HepG2 (cell line): Measurements from ENCODE around the gene LDB2. TPM values are rescaled to one million over a fixed set of nuclear protein-coding genes. Genes with fewer than 3 reads are reported as not detected.

ENCODE experiments used
- ATAC-seq: fragments of 200-7000 bp; cut with Tn5 transposase; 3 replicates; pipeline ENCODE4 v1.9.1; 2020; ENCODE audit warnings: mild to moderate bottlenecking, moderate library complexity
- BruUV-seq: library from RNA; stranded (reverse); fragments of 400-500 nt; replicated peaks from 2 replicates; lab custom pipeline; 2021; lab: Mats Ljungman, UMichigan
- CTCF ChIA-PET: fragments of 300-600 bp; formaldehyde crosslinking; extraction: SDS; loops from one replicate; lab custom pipeline; 2021; ENCODE audit warnings: low total read pairs, inconsistent platforms, low intra/inter-chr PET ratio; lab: Yijun Ruan, JAX
- POLR2A ChIA-PET: fragments of 350-600 bp; sonication (Branson Sonifier 250); formaldehyde crosslinking; loops from one replicate; lab custom pipeline; 2020; ENCODE audit warnings: antibody characterized with exemption, inconsistent platforms; lab: Yijun Ruan, JAX
- DNase-seq: peaks from one replicate; pipeline ENCODE4 v3.0.0-alpha.2; 2015; ENCODE audit warnings: low spot score
- FAIRE-seq: peaks from 3 replicates; lab custom pipeline; 2011; peaks lifted over from hg19 to GRCh38; lab: Jason Lieb, UNC
- H2AFZ ChIP-seq: one replicate; pipeline ENCODE4 v1.6.1; 2011; ENCODE audit warnings: low read length, inconsistent platforms
- H3K27ac ChIP-seq: fragments of 300-600 bp; 3 replicates; pipeline ENCODE4 v1.8.0; 2011; ENCODE audit warnings: mixed run types, mild to moderate bottlenecking, mixed read lengths, low read length, inconsistent platforms; ENCODE audit not compliant: insufficient read depth; ENCODE audit errors: extremely low read length
- H3K27me3 ChIP-seq, 2 experiments: fragments of 200-600 bp in 1 of 2; 2 replicates in 1 of 2; 3 replicates in 1 of 2; pipeline versions ENCODE4 v1.6.0 to v1.8.0; 2011; ENCODE audit warnings: low read length in 2 of 2, mild to moderate bottlenecking in 2 of 2, moderate library complexity in 2 of 2, inconsistent platforms in 1 of 2; ENCODE audit not compliant: insufficient read depth in 2 of 2, control insufficient read depth in 1 of 2
- H3K36me3 ChIP-seq, 2 experiments: fragments of 200-600 bp in 1 of 2; replicated peaks in 1 of 2; 2 replicates in 1 of 2; 3 replicates in 1 of 2; pipeline versions ENCODE4 v1.5.1 to v1.8.0; 2011; ENCODE audit warnings: low read length in 2 of 2, inconsistent platforms in 1 of 2; ENCODE audit not compliant: insufficient read depth in 2 of 2, control insufficient read depth in 1 of 2
- H3K4me1 ChIP-seq: 2 replicates; pipeline ENCODE4 v1.5.1; 2012; ENCODE audit warnings: low read length, inconsistent platforms; ENCODE audit not compliant: insufficient read depth
- H3K4me2 ChIP-seq: 2 replicates; pipeline ENCODE4 v1.6.0; 2011; ENCODE audit warnings: low read depth, low read length, inconsistent platforms
- H3K4me3 ChIP-seq, 3 experiments: fragments of 200-600 bp in 1 of 3; sonication (generic), shearing (Covaris generic) in 1 of 3; replicated peaks in 1 of 3; 2 replicates each; pipeline ENCODE4 v1.5.1; 2011 to 2016; ENCODE audit warnings: low read length in 3 of 3, inconsistent platforms in 2 of 3, low read depth in 2 of 3, mild to moderate bottlenecking in 2 of 3, control low read depth in 1 of 3, mixed read lengths in 1 of 3; ENCODE audit not compliant: insufficient read depth in 1 of 3
- H3K79me2 ChIP-seq: one replicate; pipeline ENCODE4 v1.6.1; 2011; ENCODE audit warnings: low read length, inconsistent platforms; ENCODE audit not compliant: insufficient read depth
- H3K9ac ChIP-seq: 2 replicates; pipeline ENCODE4 v1.6.0; 2011; ENCODE audit warnings: mild to moderate bottlenecking, low read depth, low read length, inconsistent platforms; ENCODE audit not compliant: insufficient read depth
- H3K9me3 ChIP-seq: 2 replicates; pipeline ENCODE4 v1.5.1; 2012; ENCODE audit warnings: mild to moderate bottlenecking, low read length
- H4K20me1 ChIP-seq: 2 replicates; pipeline ENCODE4 v1.6.0; 2011; ENCODE audit warnings: inconsistent platforms, mild to moderate bottlenecking, low read length, moderate library complexity; ENCODE audit not compliant: insufficient read depth
- ATAD3A ChIP-seq: sonication (generic); formaldehyde crosslinking; IDR thresholded peaks from 2 replicates; pipeline ENCODE4 v1.4.0; 2020; ENCODE audit warnings: missing genetic modification reagents
- CHD4 ChIP-seq: fragments of 200-600 bp; sonication (generic); IDR thresholded peaks from 2 replicates; pipeline ENCODE4 v1.7.0; 2017; ENCODE audit warnings: mild to moderate bottlenecking, low read length, borderline replicate concordance
- FLYWCH1 ChIP-seq: sonication (generic); formaldehyde crosslinking; IDR thresholded peaks from 2 replicates; pipeline ENCODE4 v1.8.1; 2023; ENCODE audit warnings: mild to moderate bottlenecking, missing genetic modification reagents
- GPN1 ChIP-seq: sonication (generic); formaldehyde crosslinking; IDR thresholded peaks from 2 replicates; pipeline ENCODE4 v1.5.1; 2020; ENCODE audit warnings: missing genetic modification reagents, borderline replicate concordance
- HIVEP1 ChIP-seq: sonication (generic); formaldehyde crosslinking; IDR thresholded peaks from 2 replicates; pipeline ENCODE4 v1.4.0; 2020; ENCODE audit warnings: mild to moderate bottlenecking, missing genetic modification reagents
- HNRNPUL1 ChIP-seq: fragments of 200-400 bp; formaldehyde crosslinking; IDR thresholded peaks from 2 replicates; pipeline ENCODE4 v1.6.1; 2017; ENCODE audit warnings: low read depth, mild to moderate bottlenecking, low read length, moderate library complexity
- MED13 ChIP-seq: sonication (generic); formaldehyde crosslinking; IDR thresholded peaks from 2 replicates; pipeline ENCODE4 v1.5.0; 2020; ENCODE audit warnings: missing genetic modification reagents
- POLR2AphosphoS5 ChIP-seq: IDR thresholded peaks from 2 replicates; pipeline ENCODE4 v1.6.1; 2012; ENCODE audit warnings: low read depth, low read length
- SRSF4 ChIP-seq: fragments of 200-400 bp; formaldehyde crosslinking; IDR thresholded peaks from one replicate; pipeline ENCODE4 v1.6.1; 2018; ENCODE audit warnings: mild to moderate bottlenecking, low read depth, low read length, moderate library complexity; ENCODE audit not compliant: poor library complexity, severe bottlenecking
- ZFP36L1 ChIP-seq: sonication (generic); formaldehyde crosslinking; IDR thresholded peaks from 2 replicates; pipeline ENCODE4 v1.8.0; 2022; ENCODE audit warnings: mild to moderate bottlenecking, missing genetic modification reagents, moderate library complexity
- ZNF143 ChIP-seq: sonication (generic); formaldehyde crosslinking; IDR thresholded peaks from 2 replicates; pipeline ENCODE4 v1.4.0; 2020; ENCODE audit warnings: missing genetic modification reagents
- ZNF317 ChIP-seq: sonication (generic); formaldehyde crosslinking; IDR thresholded peaks from 2 replicates; pipeline ENCODE4 v1.5.0; 2020; ENCODE audit warnings: mild to moderate bottlenecking, missing genetic modification reagents
- ZNF652 ChIP-seq: IDR thresholded peaks from 2 replicates; pipeline ENCODE4 v1.6.1; 2016; ENCODE audit warnings: low read depth, borderline replicate concordance
- WGBS: methylation state at CpG from one replicate; pipeline ENCODE4 v1.1.6; 2017; ENCODE audit warnings: low lambda C conversion rate; 5-methylcytosine and 5-hydroxymethylcytosine counted together
- in situ Hi-C: cut with HindIII; loops from 2 replicates; pipeline ENCODE4 v1.10.0; 2017; ENCODE audit warnings: low pct_unique_long_range_greater_than_20kb; ENCODE audit not compliant: extremely low pct_ligation_motif_present
- intact Hi-C: fragments of 100-400 bp; cut with micrococcal nuclease; formaldehyde crosslinking; loops from one replicate; pipeline ENCODE4 v1.10.0; 2022; ENCODE audit not compliant: unreplicated experiment
- polyA plus RNA-seq, 8 experiments: library from polyadenylated mRNA; depleted of rRNA in 3 of 8; stranded (reverse) in 7 of 8; unstranded in 1 of 8; fragments of >200 nt; fragmentation: Illumina TruSeq in 4 of 8; extraction: Trizol in 4 of 8; gene quantifications; 2 replicates each; pipeline versions ENCODE4 v1.2.1 to v1.2.3, GENCODE V29; 2011 to 2016; ENCODE audit warnings: low read depth in 4 of 8, missing spikeins in 1 of 8, mixed read lengths in 1 of 8; ENCODE audit not compliant: insufficient read depth in 1 of 8
- total RNA-seq, 5 experiments: library from RNA; depleted of rRNA; stranded (reverse); fragments of >200 nt; fragmentation: Illumina TruSeq; extraction: Trizol; gene quantifications; 2 replicates each; pipeline ENCODE4 v1.2.3, GENCODE V29; 2016; ENCODE audit warnings: low read depth in 1 of 5
- TF ChIP-seq, protein P1 (sequence below): sonication (generic); formaldehyde crosslinking; IDR thresholded peaks from 2 replicates; pipeline ENCODE4 v1.8.1; 2023; ENCODE audit warnings: mild to moderate bottlenecking, missing genetic modification reagents
- TF ChIP-seq, protein P2 (sequence below): sonication (generic); formaldehyde crosslinking; IDR thresholded peaks from 2 replicates; pipeline ENCODE4 v1.4.0; 2020; ENCODE audit warnings: mild to moderate bottlenecking, missing genetic modification reagents
- TF ChIP-seq, protein P3 (sequence below): sonication (generic); formaldehyde crosslinking; IDR thresholded peaks from 2 replicates; pipeline ENCODE4 v1.8.0; 2022; ENCODE audit warnings: mild to moderate bottlenecking, missing genetic modification reagents, borderline replicate concordance
- TF ChIP-seq, protein P4 (sequence below): sonication (generic); formaldehyde crosslinking; IDR thresholded peaks from 2 replicates; pipeline ENCODE4 v1.9.0; 2021; ENCODE audit warnings: missing genetic modification reagents, borderline replicate concordance
- TF ChIP-seq, protein P5 (sequence below): sonication (generic); formaldehyde crosslinking; IDR thresholded peaks from 2 replicates; pipeline ENCODE4 v1.4.0; 2020; ENCODE audit warnings: missing genetic modification reagents

LDB2 gene
- total and polyA plus RNA-seq, 2 of the 13 experiments (the other 11 are each of a cell fraction or from before 2014, with no cell fraction given), result not detected

DNA sequence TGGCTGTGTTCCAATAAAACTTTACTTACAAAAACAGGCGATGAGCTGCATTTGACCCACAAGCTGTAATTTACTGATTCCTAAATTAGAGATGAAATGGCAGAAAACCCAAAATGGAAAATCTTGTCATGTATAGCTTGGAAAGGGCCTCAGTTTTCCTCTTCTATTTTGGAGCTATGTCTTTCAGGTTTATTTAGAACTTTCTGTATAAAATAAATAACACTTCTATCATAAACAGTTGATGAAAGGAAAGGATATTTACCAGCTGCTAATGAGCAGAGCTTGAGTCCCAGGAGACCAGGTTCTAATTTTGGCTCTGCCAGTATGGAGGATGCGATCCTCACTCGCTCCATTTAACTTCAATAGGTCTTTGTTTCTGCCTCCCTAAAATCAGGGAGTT lies 213.5 kb downstream of the LDB2 start:
- Histone ChIP-seq H3K9ac (no peak overlapping the region), H3K27ac (no peak overlapping the region), H2AFZ (no peak overlapping the region), H3K36me3 (no peaks in the 10 kb centered on the region)
- in situ Hi-C loops, result no loop called here
- CTCF ChIA-PET, result no interaction called here
- ATAC-seq (no peak), DNase-seq (no peak)
- TF ChIP-seq MED13 (CRISPR knock-in tag), result no peak
- TF ChIP-seq, protein P1, sequence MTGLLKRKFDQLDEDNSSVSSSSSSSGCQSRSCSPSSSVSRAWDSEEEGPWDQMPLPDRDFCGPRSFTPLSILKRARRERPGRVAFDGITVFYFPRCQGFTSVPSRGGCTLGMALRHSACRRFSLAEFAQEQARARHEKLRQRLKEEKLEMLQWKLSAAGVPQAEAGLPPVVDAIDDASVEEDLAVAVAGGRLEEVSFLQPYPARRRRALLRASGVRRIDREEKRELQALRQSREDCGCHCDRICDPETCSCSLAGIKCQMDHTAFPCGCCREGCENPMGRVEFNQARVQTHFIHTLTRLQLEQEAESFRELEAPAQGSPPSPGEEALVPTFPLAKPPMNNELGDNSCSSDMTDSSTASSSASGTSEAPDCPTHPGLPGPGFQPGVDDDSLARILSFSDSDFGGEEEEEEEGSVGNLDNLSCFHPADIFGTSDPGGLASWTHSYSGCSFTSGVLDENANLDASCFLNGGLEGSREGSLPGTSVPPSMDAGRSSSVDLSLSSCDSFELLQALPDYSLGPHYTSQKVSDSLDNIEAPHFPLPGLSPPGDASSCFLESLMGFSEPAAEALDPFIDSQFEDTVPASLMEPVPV (CRISPR knock-in tag), result no peak
- no peak for TF ChIP-seq POLR2AphosphoS5
- no peak for TF ChIP-seq ATAD3A (CRISPR knock-in tag)
- TF ChIP-seq CHD4, result no peak
- no peak for TF ChIP-seq ZFP36L1 (CRISPR knock-in tag)
- TF ChIP-seq GPN1 (CRISPR knock-in tag), result no peak
- no peak for TF ChIP-seq ZNF143 (CRISPR knock-in tag)
- TF ChIP-seq HIVEP1 (CRISPR knock-in tag), result no peak
- TF ChIP-seq FLYWCH1, result no peak
- TF ChIP-seq ZNF652 (CRISPR knock-in tag), result no peak
- TF ChIP-seq, protein P2, sequence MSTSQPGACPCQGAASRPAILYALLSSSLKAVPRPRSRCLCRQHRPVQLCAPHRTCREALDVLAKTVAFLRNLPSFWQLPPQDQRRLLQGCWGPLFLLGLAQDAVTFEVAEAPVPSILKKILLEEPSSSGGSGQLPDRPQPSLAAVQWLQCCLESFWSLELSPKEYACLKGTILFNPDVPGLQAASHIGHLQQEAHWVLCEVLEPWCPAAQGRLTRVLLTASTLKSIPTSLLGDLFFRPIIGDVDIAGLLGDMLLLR (CRISPR knock-in tag), result no peak
- TF ChIP-seq SRSF4, result no peak
- TF ChIP-seq, protein P3, sequence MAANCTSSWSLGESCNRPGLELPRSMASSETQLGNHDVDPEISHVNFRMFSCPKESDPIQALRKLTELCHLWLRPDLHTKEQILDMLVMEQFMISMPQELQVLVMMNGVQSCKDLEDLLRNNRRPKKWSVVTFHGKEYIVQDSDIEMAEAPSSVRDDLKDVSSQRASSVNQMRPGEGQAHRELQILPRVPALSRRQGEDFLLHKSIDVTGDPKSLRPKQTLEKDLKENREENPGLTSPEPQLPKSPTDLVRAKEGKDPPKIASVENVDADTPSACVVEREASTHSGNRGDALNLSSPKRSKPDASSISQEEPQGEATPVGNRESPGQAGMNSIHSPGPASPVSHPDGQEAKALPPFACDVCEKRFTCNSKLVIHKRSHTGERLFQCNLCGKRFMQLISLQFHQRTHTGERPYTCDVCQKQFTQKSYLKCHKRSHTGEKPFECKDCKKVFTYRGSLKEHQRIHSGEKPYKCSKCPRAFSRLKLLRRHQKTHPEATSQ, result no peak
- no peak for TF ChIP-seq HNRNPUL1
- no peak for TF ChIP-seq ZNF317 (CRISPR knock-in tag)
- TF ChIP-seq, protein P4, sequence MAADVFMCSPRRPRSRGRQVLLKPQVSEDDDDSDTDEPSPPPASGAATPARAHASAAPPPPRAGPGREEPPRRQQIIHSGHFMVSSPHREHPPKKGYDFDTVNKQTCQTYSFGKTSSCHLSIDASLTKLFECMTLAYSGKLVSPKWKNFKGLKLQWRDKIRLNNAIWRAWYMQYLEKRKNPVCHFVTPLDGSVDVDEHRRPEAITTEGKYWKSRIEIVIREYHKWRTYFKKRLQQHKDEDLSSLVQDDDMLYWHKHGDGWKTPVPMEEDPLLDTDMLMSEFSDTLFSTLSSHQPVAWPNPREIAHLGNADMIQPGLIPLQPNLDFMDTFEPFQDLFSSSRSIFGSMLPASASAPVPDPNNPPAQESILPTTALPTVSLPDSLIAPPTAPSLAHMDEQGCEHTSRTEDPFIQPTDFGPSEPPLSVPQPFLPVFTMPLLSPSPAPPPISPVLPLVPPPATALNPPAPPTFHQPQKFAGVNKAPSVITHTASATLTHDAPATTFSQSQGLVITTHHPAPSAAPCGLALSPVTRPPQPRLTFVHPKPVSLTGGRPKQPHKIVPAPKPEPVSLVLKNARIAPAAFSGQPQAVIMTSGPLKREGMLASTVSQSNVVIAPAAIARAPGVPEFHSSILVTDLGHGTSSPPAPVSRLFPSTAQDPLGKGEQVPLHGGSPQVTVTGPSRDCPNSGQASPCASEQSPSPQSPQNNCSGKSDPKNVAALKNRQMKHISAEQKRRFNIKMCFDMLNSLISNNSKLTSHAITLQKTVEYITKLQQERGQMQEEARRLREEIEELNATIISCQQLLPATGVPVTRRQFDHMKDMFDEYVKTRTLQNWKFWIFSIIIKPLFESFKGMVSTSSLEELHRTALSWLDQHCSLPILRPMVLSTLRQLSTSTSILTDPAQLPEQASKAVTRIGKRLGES (CRISPR knock-in tag), result no peak
- TF ChIP-seq, protein P5, sequence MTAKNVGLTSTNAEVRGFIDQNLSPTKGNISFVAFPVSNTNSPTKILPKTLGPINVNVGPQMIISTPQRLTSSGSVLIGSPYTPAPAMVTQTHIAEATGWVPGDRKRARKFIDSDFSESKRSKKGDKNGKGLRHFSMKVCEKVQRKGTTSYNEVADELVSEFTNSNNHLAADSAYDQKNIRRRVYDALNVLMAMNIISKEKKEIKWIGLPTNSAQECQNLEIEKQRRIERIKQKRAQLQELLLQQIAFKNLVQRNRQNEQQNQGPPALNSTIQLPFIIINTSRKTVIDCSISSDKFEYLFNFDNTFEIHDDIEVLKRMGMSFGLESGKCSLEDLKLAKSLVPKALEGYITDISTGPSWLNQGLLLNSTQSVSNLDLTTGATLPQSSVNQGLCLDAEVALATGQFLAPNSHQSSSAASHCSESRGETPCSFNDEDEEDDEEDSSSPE, result no peak
- TF ChIP-seq, all 625 proteins: peak for 0
- FAIRE-seq, result no peak
- no peaks in the 10 kb centered on the region for H4K20me1 ChIP-seq
- H3K4me3 ChIP-seq, result no peak overlapping the region
- BruUV-seq, result no TSS peak
- no peaks in the 10 kb centered on the region for H3K4me1 ChIP-seq
- POLR2A ChIA-PET, result no interaction called here
- H3K9me3 ChIP-seq, result no peaks in the 10 kb centered on the region
- H3K79me2 ChIP-seq, result no peaks in the 10 kb centered on the region
- peaks cover 0 to 4% of the 10 kb centered on the region in 2 experiments; a peak in 1 of 5 replicates for H3K27me3 ChIP-seq
- 50% methylated on average over 3 of the region's 3 CpGs for WGBS
- intact Hi-C loops, result no loop called here
- H3K4me2 ChIP-seq, result no peak overlapping the region
